GM12878 (cell line): ENCODE data around the gene MTAP.

ENCODE experiments used
- BACH1 ChIP-seq: fragments of 450-650 bp; IDR thresholded peaks from 2 replicates; pipeline ENCODE4 v1.6.1; 2017; ENCODE audit warnings: mild to moderate bottlenecking, borderline replicate concordance
- DPF2 ChIP-seq: fragments of 450-650 bp; IDR thresholded peaks from 2 replicates; pipeline ENCODE4 v1.6.1; 2017; ENCODE audit warnings: mild to moderate bottlenecking
- EP300 ChIP-seq, 2 experiments: fragments of 150-350 bp in 1 of 2; IDR thresholded peaks; 2 replicates each; pipeline ENCODE4 v1.6.1; 2011 to 2012; ENCODE audit warnings: low read depth in 2 of 2, low read length in 2 of 2, borderline replicate concordance in 1 of 2, improper control_type of control experiment in 1 of 2, inconsistent platforms in 1 of 2; ENCODE audit not compliant: control insufficient read depth in 1 of 2
- EZH2 ChIP-seq: IDR thresholded peaks from 2 replicates; pipeline ENCODE4 v1.6.1; 2012; ENCODE audit warnings: low read depth, mild to moderate bottlenecking, control low read depth, inconsistent platforms, low read length, borderline replicate concordance; ENCODE audit not compliant: control insufficient read depth
- IKZF1 ChIP-seq: fragments of 450-650 bp; conservative IDR thresholded peaks from 2 replicates; pipeline ENCODE4 v1.6.1; 2017; ENCODE audit warnings: antibody characterized with exemption, mild to moderate bottlenecking
- JUND ChIP-seq: IDR thresholded peaks from 2 replicates; pipeline ENCODE4 v1.6.1; 2012; ENCODE audit warnings: low read depth, mild to moderate bottlenecking, low read length, improper control_type of control experiment, moderate library complexity
- POLR2A ChIP-seq: IDR thresholded peaks from 2 replicates; pipeline ENCODE4 v1.6.1; 2011; ENCODE audit warnings: low read depth, mild to moderate bottlenecking, low read length
- POLR2AphosphoS5 ChIP-seq: IDR thresholded peaks from 2 replicates; pipeline ENCODE4 v1.6.1; 2011; ENCODE audit warnings: mild to moderate bottlenecking, low read length, inconsistent platforms
- RFX5 ChIP-seq: IDR thresholded peaks from 2 replicates; pipeline ENCODE4 v1.6.1; 2011; ENCODE audit warnings: low read depth, low read length, improper control_type of control experiment
- TAF1 ChIP-seq: IDR thresholded peaks from 2 replicates; pipeline ENCODE4 v1.6.1; 2011; ENCODE audit warnings: mild to moderate bottlenecking, low read depth, low read length, borderline replicate concordance
- TF ChIP-seq, protein P1 (sequence below), 3 experiments: IDR thresholded peaks in 2 of 3; conservative IDR thresholded peaks in 1 of 3; 2 replicates each; pipeline ENCODE4 v1.5.1; 2011; ENCODE audit warnings: low read depth in 3 of 3, low read length in 3 of 3, mild to moderate bottlenecking in 3 of 3, control low read depth in 2 of 3, moderate library complexity in 2 of 3, inconsistent platforms in 1 of 3, mixed read lengths in 1 of 3; ENCODE audit not compliant: control insufficient read depth in 2 of 3, insufficient read depth in 1 of 3; ENCODE audit errors: extremely low read depth in 1 of 3
- TF ChIP-seq, protein P2 (sequence below): fragments of 450-650 bp; IDR thresholded peaks from 2 replicates; pipeline ENCODE4 v1.6.1; 2017; ENCODE audit warnings: mild to moderate bottlenecking, low read depth, inconsistent platforms; ENCODE audit not compliant: poor library complexity, severe bottlenecking
- TF ChIP-seq, protein P3 (sequence below): IDR thresholded peaks from 2 replicates; pipeline ENCODE4 v1.6.1; 2012; ENCODE audit warnings: improper control_type of control experiment, low read depth, low read length; ENCODE audit not compliant: insufficient replicate concordance

DNA sequence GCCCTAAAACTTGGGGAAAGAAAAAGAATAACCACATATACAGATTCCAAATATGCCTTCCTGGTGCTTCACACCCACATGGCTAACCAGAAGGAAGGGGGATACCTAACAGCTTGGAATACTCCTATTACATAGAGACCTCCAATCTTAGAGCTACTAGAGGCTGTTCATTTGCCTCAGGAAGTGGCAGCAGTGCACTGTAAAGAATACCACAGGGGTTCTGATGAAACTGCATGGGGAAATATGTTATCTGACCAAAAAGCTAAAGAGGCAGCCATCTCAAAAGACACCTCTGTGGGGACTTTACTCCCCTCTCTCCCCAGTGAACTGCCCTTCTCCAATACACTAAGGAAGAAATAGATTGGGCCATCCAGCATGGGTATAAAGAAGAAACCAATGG, 125.3 kb downstream of the MTAP start:
- TF ChIP-seq, protein P1, sequence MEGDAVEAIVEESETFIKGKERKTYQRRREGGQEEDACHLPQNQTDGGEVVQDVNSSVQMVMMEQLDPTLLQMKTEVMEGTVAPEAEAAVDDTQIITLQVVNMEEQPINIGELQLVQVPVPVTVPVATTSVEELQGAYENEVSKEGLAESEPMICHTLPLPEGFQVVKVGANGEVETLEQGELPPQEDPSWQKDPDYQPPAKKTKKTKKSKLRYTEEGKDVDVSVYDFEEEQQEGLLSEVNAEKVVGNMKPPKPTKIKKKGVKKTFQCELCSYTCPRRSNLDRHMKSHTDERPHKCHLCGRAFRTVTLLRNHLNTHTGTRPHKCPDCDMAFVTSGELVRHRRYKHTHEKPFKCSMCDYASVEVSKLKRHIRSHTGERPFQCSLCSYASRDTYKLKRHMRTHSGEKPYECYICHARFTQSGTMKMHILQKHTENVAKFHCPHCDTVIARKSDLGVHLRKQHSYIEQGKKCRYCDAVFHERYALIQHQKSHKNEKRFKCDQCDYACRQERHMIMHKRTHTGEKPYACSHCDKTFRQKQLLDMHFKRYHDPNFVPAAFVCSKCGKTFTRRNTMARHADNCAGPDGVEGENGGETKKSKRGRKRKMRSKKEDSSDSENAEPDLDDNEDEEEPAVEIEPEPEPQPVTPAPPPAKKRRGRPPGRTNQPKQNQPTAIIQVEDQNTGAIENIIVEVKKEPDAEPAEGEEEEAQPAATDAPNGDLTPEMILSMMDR (IDR thresholded peaks at IDR 0.05 in 2 of 3, conservative IDR thresholded peaks at IDR 0.05 in 1 of 3; ENCODE audit: control insufficient read depth in 2 of 3, extremely low read depth in 1 of 3, insufficient read depth in 1 of 3, low read depth in 3 of 3, low read length in 3 of 3) = no peak
- TF ChIP-seq POLR2A (no peak), IKZF1 (no peak), BACH1 (no peak), POLR2AphosphoS5 (no peak), TAF1 (no peak), RFX5 (no peak), EZH2 (no peak), JUND (no peak), EP300 (IDR thresholded peaks at IDR 0.05; ENCODE audit: borderline replicate concordance in 1 of 2, control insufficient read depth in 1 of 2, low read depth in 2 of 2, low read length in 2 of 2) (no peak), DPF2 (no peak)
- TF ChIP-seq, protein P2, sequence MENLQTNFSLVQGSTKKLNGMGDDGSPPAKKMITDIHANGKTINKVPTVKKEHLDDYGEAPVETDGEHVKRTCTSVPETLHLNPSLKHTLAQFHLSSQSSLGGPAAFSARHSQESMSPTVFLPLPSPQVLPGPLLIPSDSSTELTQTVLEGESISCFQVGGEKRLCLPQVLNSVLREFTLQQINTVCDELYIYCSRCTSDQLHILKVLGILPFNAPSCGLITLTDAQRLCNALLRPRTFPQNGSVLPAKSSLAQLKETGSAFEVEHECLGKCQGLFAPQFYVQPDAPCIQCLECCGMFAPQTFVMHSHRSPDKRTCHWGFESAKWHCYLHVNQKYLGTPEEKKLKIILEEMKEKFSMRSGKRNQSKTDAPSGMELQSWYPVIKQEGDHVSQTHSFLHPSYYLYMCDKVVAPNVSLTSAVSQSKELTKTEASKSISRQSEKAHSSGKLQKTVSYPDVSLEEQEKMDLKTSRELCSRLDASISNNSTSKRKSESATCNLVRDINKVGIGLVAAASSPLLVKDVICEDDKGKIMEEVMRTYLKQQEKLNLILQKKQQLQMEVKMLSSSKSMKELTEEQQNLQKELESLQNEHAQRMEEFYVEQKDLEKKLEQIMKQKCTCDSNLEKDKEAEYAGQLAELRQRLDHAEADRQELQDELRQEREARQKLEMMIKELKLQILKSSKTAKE = no peak
- TF ChIP-seq, protein P3, sequence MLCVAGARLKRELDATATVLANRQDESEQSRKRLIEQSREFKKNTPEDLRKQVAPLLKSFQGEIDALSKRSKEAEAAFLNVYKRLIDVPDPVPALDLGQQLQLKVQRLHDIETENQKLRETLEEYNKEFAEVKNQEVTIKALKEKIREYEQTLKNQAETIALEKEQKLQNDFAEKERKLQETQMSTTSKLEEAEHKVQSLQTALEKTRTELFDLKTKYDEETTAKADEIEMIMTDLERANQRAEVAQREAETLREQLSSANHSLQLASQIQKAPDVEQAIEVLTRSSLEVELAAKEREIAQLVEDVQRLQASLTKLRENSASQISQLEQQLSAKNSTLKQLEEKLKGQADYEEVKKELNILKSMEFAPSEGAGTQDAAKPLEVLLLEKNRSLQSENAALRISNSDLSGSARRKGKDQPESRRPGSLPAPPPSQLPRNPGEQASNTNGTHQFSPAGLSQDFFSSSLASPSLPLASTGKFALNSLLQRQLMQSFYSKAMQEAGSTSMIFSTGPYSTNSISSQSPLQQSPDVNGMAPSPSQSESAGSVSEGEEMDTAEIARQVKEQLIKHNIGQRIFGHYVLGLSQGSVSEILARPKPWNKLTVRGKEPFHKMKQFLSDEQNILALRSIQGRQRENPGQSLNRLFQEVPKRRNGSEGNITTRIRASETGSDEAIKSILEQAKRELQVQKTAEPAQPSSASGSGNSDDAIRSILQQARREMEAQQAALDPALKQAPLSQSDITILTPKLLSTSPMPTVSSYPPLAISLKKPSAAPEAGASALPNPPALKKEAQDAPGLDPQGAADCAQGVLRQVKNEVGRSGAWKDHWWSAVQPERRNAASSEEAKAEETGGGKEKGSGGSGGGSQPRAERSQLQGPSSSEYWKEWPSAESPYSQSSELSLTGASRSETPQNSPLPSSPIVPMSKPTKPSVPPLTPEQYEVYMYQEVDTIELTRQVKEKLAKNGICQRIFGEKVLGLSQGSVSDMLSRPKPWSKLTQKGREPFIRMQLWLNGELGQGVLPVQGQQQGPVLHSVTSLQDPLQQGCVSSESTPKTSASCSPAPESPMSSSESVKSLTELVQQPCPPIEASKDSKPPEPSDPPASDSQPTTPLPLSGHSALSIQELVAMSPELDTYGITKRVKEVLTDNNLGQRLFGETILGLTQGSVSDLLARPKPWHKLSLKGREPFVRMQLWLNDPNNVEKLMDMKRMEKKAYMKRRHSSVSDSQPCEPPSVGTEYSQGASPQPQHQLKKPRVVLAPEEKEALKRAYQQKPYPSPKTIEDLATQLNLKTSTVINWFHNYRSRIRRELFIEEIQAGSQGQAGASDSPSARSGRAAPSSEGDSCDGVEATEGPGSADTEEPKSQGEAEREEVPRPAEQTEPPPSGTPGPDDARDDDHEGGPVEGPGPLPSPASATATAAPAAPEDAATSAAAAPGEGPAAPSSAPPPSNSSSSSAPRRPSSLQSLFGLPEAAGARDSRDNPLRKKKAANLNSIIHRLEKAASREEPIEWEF = no peak
